OCI-LY3 (cell line): Measurements from ENCODE around the gene SCN4A.

Source experiments
- CTCF ChIP-seq: fragments of 200-600, 300-600 bp; sonication (generic); IDR thresholded peaks from 2 replicates; pipeline ENCODE4 v1.5.1; 2014; ENCODE audit warnings: antibody characterized with exemption, low read length, low read depth
- EZH2phosphoT487 ChIP-seq: fragments of 200-600 bp; shearing (Covaris generic); IDR thresholded peaks from 2 replicates; pipeline ENCODE4 v1.6.1; 2018; ENCODE audit warnings: antibody characterized with exemption, mixed run types, low read depth

GRCh38 chr17:64020056-64020766, 47.5 kb upstream of the SCN4A start, which contains the start of gene ICAM2:
- TF ChIP-seq CTCF, result no peak
- TF ChIP-seq EZH2phosphoT487, result no peak
